HG02571 (cell line): ENCODE results near the gene C10orf67.
"Not testable (repeated sequence)": the region's sequence is repeated elsewhere in the genome, so short reads cannot be mapped to it uniquely, and the experiment has no call there.

Source experiments
- ATAC-seq: cut with Tn5 transposase; IDR thresholded peaks from one replicate; pipeline ENCODE4 v1.9.1; 2021; ENCODE audit warnings: mild to moderate bottlenecking, moderate library complexity; ENCODE audit not compliant: unreplicated experiment

Gene C10orf67

DNA sequence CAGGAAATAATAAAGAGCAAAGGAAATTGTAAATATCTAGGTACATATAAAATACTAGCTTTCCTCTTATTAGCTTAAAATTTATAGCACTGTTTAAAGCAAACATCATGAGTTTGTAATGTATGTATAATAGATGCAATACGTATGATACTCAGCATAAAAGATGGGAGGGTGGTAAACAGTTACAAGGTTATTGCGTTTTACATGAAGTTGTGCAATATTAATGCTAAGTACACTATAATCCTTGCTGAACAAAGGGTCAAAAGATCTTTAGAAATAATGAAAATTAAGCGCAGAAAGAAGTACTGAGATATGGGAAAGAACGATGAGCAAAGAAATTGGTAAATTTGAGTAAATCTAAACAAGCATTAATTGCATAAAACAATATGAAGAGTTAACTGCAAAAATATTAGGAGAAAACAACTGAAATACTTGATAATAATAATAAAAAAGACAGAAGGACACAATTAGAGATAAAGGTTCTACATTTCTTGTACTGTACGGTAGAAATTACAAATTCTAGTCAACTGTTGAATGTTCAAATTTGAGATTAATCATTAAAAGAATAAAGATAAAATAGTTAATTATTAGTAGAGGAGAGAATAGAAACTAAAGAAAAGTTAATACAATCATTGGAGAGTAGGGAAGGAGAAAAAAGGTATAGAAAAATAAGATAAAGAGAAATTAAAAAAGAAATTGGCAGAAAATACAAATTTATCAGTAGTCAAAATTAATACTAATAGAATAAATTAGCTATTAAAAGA is 17.9 kb downstream of the C10orf67 start:
- ATAC-seq = no peak

DNA sequence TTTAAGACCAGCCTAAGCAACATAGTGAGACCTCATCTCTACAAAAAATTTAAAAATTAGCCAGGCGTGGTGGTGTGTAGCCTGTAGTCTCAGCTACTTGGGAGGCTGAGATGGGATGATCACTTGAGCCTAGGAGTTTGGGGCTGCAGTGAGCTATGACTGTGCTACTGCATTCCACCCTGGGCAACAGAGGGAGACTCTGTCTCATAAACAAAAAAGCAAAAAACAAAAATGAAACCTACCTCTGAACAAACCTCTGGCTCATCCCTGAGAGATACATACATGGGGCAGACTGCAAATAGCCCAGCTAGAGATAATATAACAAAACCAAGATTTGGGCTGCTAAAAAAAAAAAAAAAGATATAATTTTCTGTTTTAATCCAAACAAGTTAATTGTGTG is 19.5 kb downstream of the C10orf67 start:
- ATAC-seq = no peak

DNA sequence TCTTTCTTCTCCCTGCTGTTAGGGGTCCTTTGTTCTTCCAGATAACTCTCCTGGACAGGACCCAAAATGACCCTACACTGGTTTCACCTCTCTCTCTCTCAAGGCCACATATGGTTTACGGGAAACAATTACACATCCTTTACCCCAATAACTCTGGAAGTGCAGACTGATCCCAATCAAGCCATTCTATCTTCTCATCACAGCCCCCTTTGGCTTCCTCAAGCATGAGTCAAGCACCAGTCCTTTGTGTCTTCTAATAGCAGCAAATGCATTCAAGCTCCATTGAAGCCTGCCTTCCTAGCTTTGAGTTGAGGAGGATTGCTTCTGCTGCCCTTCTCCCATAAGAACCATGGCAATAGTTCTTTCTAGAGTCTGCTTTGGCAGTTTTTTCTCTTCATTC is 20.2 kb downstream of the C10orf67 start:
- no peak for ATAC-seq

DNA sequence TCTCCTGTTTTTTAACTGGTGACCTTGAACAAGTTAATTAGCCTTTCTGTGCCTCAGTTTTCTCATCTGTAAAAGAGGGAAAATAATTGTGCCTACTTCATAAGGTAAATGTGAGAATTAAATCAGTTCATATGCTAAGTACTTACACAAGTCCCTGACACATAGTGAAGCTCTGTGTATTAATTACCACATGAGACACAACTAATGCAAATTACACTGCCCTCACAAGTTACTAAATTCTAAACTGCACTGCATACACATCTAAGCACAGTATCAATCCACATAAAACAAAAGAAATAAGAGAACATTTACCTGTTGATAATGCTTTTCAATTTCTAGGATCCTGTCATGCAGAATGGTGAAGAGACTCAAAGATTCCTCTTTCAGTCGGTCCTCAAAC is 22.5 kb downstream of the C10orf67 start:
- no peak for ATAC-seq

DNA sequence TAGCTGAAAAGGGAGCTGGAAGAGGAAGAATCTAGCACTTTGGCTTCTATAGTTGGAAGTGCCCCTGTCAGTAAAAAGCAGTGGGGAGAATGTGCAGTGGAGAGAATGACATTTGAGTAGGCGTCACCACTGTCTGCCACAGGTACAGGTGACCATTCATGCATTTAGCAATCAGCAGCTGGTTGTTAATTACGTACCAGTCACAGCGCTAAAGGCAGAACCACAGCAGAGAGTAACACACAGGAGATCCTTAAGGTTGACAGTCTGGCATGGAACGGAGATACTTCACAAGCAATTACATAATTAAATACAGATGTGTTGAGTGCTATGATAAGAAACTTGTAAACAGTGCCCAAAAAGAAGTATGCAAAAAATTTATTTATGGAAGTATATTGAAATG is 24.8 kb downstream of the C10orf67 start:
- no peak for ATAC-seq

DNA sequence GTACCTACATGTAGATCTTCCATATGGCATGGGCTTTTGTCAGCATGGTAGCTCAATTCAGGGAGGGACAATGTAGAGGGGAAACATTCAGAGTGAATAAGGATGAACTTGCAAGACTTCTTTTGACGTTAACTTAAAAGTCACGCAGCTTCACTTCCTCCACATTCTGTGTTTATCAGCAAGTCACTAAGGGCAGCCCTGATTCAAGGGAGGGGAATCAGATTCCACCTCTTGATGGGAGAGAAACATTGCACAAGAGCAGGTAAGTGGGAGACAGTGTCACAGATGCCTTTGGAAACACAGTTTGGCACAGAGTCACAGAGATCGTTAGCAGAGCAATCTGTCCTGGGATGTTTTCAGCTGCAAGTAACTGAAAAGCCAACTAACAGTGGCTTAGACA is 26.2 kb downstream of the C10orf67 start:
- no peak for ATAC-seq

DNA sequence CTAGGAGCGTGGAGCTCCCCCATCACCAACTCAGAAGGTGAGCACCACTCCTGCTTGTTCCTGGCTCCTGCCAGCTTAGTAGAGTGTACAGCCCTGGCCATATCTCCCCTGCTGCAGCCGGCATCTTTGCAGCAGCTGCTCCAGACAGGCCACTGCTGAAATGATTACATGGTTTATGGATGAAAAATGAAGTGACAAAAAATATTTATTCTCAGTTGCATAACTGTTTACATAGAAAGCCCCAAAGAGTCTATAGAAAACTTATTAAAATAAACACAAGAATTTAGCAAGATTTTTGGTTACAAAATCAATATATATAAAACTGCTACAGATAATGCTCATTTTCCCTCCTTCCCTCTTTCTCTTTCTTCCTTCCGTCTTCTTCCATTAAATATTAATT is 27.2 kb downstream of the C10orf67 start:
- no peak for ATAC-seq

DNA sequence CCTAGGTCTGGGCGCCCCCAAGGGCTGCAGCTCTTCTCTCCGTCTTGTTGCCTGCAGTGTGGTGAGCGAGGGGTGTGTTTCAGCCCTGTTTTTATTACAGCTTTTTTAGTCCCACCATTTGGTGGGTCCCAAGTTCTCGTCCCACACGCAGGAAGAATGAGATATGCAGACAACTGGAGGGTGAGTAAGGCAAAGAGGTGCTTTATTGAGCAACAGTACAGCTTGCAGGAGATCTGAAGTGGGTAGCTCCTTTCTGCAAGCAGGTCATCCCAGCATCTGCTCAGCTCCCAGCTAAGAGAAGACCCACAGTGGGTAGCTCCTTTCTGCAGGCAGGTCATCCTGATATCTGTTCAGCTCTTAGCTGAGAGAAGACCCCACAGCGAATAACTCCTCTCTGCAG is 28.2 kb downstream of the C10orf67 start:
- ATAC-seq = no peak

DNA sequence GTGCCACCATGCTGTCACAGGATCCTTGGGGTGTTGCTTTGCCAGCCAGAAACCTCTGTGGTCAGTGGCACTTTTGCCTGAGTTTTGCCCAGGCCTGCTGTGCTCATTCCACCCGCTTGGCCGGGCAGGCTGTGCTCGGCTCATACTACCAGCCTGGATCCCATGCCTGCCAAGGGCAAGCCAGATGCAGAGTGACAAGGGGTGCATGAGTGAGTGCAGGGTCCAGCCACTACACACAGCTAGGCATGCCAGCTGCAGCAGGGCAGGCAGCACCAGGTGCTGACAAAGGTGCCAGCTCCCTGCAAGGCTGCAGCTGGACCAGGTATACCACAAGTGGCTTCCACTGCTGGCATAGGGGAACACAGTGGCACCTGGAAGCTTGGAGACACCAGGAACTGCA is 28.6 kb downstream of the C10orf67 start:
- no peak for ATAC-seq

DNA sequence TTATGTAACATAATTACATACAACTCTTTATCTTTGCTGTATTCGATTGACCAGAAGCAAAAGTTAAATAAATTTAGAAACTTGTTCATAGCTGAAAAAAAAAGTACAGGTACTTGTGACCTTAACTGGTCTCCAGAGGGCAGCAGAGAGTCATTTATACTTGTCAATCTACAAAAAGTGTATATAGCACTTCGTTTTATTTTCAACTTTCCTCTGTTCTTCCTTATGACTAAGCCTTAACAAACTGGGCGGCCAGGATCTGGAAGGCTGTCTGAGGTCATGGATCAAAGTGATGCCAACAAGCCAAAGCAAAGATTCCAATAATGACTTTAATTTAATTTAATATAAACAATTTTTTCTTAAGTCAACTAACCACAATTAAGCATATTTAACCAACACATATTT is 29.8 kb downstream of the C10orf67 start:
- no peak for ATAC-seq

DNA sequence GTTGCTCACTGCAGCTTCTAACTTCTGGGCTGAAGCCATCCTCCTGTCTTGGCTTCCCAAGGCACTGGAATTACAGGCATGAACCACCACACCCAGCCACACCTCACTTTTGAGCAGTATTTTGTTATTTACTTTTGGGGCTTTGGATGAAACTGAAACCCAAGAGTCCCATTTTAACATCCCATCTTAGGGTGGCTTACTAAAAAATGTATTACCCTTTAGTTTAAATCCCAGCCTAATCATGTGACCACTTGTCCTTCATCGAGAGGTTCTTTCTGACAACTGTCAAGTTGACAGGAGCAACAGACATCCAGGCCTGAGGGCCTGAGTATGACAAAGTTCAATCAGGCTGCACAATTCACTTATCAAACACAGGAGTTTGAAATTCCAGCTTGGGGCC is 33.6 kb downstream of the C10orf67 start:
- no peak for ATAC-seq

DNA sequence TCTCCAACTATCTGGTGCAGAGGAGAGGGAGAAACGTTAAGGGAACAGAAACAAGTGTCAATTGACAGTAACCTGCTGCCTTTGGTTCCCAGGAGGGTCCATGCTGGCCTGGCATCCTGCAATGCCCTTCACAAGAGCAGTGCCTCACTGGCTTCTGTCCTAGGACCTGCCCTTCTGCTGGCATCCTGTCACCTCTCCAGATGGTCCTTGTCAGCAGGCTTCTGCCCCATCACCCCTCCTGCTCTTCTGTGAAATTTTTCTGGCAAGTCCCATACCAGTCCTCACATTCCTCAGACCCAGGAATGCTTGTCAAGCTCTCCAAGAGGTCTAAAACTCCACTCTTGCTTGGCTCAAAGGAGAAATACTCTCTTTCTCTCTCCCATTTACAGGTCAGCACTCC is 34.2 kb downstream of the C10orf67 start:
- no peak for ATAC-seq

DNA sequence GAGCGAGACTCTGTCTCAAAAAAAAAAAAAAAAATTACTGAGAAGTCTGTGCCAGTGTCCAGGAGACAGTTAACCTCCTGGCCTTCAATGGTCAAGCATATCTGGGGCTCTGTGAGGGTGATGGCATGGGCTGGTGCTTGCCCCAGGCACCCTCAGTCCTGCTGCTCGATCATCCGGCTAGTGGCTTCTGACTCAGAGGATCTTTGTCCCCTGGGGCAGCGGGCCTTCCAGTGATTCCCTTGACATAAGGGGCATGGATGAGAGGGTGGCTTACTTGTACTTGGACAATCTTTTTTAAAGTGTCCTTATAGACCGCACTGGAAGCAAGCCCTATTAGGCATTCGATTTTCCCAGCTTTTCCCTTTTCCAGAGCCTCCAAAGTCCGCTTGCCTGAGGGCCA is 44.6 kb downstream of the C10orf67 start:
- ATAC-seq = not testable (repeated sequence)

DNA sequence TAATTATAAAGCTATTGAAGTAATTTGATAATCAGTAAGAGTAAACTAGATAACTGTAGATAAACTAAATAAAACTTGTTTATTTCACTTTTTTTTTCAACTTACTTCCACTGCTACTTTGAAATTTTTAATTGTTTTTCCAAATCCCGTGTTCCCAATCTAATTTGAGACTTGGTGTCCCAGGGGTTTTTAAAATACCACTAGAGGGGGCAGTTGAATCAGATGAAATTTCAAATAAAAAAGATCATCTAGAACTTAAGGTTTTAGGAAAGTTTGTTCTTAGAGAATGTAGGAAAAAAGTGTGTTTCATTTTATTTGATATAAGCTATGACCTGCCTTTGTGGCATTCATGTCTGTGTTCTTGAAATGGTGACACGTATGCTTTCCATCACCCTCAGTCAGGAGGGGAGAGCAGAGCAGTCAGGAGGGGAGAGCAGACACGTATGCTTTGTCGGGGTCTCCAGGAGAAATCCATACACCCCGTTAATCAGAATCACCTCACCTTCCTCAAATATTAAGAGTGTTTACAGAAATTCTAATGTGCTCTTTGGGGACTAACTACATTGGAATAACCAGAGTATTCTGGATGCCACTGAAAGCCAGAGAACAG is 49.9 kb downstream of the C10orf67 start:
- no peak for ATAC-seq

DNA sequence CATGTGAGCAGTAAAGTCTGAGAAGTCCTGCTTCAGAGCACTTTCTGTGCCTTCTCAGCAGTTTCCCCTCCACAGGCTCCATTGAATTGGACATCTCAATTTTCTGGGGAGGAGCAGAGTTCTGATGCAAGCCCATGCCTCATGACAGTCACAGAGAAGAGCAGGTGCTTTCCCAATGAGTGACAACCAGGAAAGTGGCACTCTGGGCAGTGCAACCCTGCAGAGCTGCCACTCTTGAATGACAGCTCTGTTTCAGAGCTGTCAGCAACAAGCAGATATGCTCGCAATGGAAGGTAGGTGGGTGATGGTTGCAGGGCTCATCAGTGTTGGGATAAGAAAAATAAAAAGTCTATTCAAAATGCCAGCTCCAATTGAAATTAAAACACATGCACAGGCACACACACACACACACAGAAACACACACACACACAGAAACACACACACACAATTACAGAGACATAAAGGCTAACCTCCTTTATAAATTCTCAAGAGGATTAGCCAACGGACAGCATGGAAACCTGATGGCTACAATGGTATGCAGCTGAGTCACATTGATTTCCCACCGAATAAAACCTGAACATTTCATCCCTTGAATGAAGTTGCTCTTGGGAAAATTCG is 50.5 kb downstream of the C10orf67 start:
- ATAC-seq = no peak

DNA sequence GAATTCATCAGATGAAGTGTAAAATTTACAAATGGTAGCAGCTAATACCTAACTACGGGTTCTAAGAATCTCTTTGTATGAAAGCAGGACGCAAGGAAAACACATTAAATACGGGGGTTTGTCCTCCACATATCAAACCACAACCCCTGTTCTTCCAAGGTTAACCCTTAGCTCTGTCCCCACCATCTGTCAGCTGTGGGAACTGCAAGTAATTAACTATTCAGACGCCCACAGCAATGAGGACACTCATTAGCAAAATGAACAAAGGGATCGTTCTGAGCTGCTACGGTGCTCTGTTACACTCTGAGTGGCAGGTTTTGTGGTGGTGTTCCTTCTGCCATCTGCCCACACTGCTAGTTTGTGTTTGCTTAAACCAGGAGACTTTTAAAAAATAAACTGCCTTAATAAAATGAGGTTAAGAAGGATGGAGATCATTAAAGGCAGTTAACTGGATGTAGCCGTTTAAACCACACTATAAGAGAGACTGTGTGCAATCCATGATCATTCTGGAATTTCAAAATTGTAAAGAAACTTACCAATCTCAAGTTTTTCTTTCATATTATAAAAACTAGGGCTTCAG is 51.4 kb downstream of the C10orf67 start:
- ATAC-seq = peak; percentile 92

DNA sequence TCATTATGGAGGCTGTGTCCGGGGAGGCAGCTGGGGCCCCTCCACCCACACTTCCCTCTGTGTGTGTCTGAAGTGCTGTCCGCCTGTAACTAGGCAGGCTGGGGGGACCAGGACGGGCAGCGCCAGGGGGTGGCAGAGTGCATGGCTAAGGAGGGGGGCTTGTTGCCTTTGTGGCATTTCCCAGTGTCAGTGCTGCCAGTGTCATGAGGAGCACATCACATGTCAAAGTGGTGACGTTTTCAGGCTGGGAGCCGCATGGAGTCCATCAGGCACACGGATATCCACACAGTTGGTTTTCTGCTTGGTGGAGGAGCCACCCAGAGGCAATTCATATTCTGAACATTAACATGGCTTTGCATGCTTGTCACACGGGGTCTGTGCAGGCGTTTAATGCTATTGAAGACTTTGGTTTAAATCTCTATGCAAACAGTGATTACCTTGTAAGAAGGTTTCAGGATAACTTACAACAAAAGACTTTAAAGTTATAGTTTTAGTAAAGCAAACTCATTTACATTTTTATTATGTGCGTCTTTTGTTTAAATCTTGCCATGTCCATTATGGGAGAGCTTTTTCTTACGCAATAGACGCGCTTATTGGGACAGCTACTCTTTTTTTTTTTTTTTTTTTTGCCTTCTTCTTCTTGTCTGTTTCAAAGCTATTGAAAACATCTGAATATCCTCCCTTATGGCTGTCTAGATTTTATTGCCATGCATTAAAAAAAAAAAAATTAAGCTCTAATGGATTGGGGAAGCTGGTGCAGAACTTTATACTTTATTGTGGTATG is 52.9 kb downstream of the C10orf67 start:
- no peak for ATAC-seq

DNA sequence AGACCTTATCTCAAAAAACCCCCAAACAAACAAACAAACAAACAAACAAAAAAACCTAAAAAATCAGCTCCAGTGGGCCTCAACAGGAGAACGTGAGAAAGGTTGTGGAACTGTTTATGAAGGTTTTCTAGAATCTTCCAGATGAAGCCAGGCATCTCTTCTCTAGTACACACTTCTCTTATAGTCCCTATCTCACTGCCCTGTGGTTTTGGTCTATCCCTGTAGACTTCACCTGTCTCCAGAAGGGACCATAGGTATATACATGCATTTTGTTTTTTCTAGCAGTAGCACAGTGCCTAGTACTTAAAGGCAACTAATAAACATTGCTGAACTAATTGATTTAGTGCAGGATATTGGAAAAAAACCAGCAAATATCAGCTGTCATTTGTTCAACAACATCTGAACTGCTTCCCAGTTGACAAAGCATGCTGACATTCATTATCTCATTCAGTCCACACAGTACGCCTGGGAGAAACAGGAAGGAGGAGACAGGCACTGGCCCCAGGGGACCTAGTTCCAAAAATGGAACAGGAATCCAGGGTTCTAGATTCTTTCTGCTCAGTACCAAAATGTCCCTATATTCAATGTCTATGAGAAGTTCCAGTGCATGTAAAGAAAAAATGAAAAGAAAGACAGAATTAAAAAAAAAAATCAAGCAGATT is 59.8 kb downstream of the C10orf67 start:
- no peak for ATAC-seq

DNA sequence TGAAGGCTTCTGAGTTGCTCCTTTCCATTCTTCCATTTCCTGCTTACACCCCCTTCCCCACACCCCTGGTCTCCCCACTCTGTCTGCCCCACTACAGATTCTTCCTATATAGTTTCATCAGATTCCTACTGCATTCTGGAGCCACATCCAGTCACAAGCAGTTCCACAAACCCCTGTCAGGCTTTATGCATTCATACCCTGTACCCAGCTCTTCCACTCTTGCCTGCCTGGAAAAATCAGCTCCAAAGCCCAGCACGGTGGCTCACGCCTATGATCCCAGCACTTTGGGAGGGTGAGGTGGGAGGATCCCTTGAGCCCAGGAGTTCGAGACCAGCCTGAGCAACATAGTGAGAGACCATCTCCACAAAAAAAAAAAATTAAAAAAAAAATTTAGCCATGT is 60.4 kb downstream of the C10orf67 start:
- no peak for ATAC-seq

DNA sequence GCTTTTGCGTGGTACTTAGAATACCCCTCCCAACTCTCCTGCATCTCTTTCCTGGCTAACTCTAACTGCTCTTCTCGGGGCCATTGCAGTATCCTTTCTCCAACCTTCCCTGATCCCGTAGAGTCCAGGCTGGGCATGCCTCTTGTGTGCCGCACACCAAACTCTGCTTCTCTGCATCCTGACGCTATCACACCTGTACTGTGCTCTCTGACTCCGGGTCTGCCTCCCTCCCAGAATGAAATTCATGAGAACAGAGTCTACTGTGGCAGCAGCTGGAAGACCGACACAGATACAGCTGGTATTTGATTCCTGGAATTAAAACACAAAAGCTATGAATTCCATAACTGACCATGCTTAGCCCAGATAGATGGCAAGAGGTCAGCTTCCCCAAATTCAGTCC is 60.9 kb downstream of the C10orf67 start:
- no peak for ATAC-seq

DNA sequence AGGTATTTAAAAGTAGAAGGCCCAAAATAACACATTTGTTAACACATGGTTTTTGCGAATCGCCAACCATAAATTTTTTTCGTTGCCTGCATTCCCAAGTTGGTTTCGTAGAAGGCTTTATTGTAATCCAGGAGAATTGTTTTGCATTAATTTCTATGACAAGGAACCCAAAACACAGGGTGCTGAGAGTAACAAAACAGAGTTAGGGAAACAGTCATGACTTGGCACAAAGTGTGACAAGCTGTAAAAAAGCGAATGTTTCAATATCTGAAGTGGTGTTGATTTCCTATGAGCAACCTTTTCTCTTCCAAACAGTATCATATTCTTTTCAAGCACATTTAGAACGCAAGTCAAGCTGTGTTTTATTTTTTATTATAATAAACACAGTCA is 63.6 kb downstream of the C10orf67 start:
- ATAC-seq = no peak
